SK-N-SH (cell line): ENCODE data around the gene CYP26A1. TPM values are rescaled to one million over a fixed set of nuclear protein-coding genes. Genes with fewer than 3 reads are reported as not detected.

ENCODE experiments used
- CTCF ChIA-PET: fragments of 300-600, 350-600 bp; formaldehyde crosslinking; extraction: SDS; loops from one replicate; lab custom pipeline; 2021; lab: Yijun Ruan, JAX
- POLR2A ChIA-PET: fragments of 350-600 bp; sonication (Branson Sonifier 250); formaldehyde crosslinking; extraction: SDS; loops from one replicate; lab custom pipeline; 2020; ENCODE audit warnings: antibody characterized with exemption, inconsistent platforms; lab: Yijun Ruan, JAX
- DNase-seq: peaks from one replicate; pipeline ENCODE4 v3.0.0; 2012
- H2AFZ ChIP-seq: fragments of 200-600 bp; sonication (generic); 2 replicates; pipeline ENCODE4 v1.8.1; 2016; ENCODE audit warnings: antibody characterized with exemption, mild to moderate bottlenecking, low read depth
- H3F3A ChIP-seq: fragments of 200-600 bp; sonication (generic); replicated peaks from 2 replicates; pipeline ENCODE3; 2016; ENCODE audit warnings: antibody characterized with exemption, mild to moderate bottlenecking; ENCODE audit not compliant: insufficient read depth
- H3K27ac ChIP-seq, 2 experiments: fragments of 200-500 bp in 1 of 2; fragments of 200-600 bp in 1 of 2; sonication (Bioruptor generic) in 1 of 2; sonication (generic), shearing (Covaris generic) in 1 of 2; 2 replicates each; pipeline versions ENCODE4 v1.5.1 to v1.6.1; 2014 to 2016; ENCODE audit warnings: low read depth in 2 of 2, inconsistent platforms in 1 of 2, low read length in 1 of 2, mild to moderate bottlenecking in 1 of 2, mixed read lengths in 1 of 2
- H3K27me3 ChIP-seq: fragments of 200-600 bp; sonication (generic), shearing (Covaris generic); 2 replicates; pipeline ENCODE4 v1.6.1; 2016; ENCODE audit warnings: mixed run types; ENCODE audit not compliant: insufficient read depth
- H3K36me3 ChIP-seq, 2 experiments: fragments of 200-500 bp in 1 of 2; fragments of 200-600 bp in 1 of 2; sonication (Bioruptor generic) in 1 of 2; sonication (generic) in 1 of 2; replicated peaks in 1 of 2; 2 replicates each; pipeline versions ENCODE3 to v1.5.1; 2014 to 2016; ENCODE audit warnings: low read length in 1 of 2, mild to moderate bottlenecking in 1 of 2; ENCODE audit not compliant: insufficient read depth in 2 of 2, control insufficient read depth in 1 of 2
- H3K4me1 ChIP-seq, 2 experiments: fragments of 200-500 bp in 1 of 2; fragments of 200-600 bp in 1 of 2; sonication (Bioruptor generic) in 1 of 2; sonication (generic), shearing (Covaris generic) in 1 of 2; 2 replicates each; pipeline versions ENCODE4 v1.5.1 to v1.6.1; 2014 to 2016; ENCODE audit warnings: low read depth in 1 of 2, low read length in 1 of 2, mixed run types in 1 of 2; ENCODE audit not compliant: insufficient read depth in 2 of 2, control insufficient read depth in 1 of 2
- H3K4me2 ChIP-seq: fragments of 200-600 bp; sonication (generic), shearing (Covaris generic); 2 replicates; pipeline ENCODE4 v1.6.1; 2017; ENCODE audit warnings: mixed run types
- H3K4me3 ChIP-seq, 2 experiments: fragments of 200-500 bp in 1 of 2; fragments of 200-600 bp in 1 of 2; sonication (Bioruptor generic) in 1 of 2; sonication (generic), shearing (Covaris generic) in 1 of 2; 2 replicates each; pipeline versions ENCODE4 v1.5.1 to v1.8.1; 2014 to 2016; ENCODE audit warnings: low read depth in 2 of 2, inconsistent platforms in 1 of 2, low read length in 1 of 2, mild to moderate bottlenecking in 1 of 2, mixed read lengths in 1 of 2, moderate library complexity in 1 of 2
- H3K79me2 ChIP-seq: fragments of 200-600 bp; sonication (generic); 2 replicates; pipeline ENCODE4 v1.8.1; 2017; ENCODE audit warnings: mild to moderate bottlenecking; ENCODE audit not compliant: insufficient read depth
- H3K9ac ChIP-seq: fragments of 200-600 bp; sonication (generic); 2 replicates; pipeline ENCODE4 v1.6.1; 2017; ENCODE audit warnings: mixed run types
- H3K9me2 ChIP-seq: fragments of 200-600 bp; sonication (generic); 2 replicates; pipeline ENCODE4 v1.6.1; 2017; ENCODE audit warnings: mixed run types
- H3K9me3 ChIP-seq: fragments of 200-600 bp; sonication (generic); 2 replicates; pipeline ENCODE4 v1.6.1; 2017; ENCODE audit warnings: mixed run types, mild to moderate bottlenecking, moderate library complexity
- H4K20me1 ChIP-seq: fragments of 200-600 bp; sonication (generic); 2 replicates; pipeline ENCODE4 v1.6.1; 2017; ENCODE audit warnings: mild to moderate bottlenecking, mixed run types; ENCODE audit not compliant: insufficient read depth
- CHD2 ChIP-seq: fragments of 150-350 bp; IDR thresholded peaks from 2 replicates; pipeline ENCODE4 v1.6.1; 2018; ENCODE audit warnings: low read length; ENCODE audit not compliant: partially characterized antibody
- EP300 ChIP-seq, 2 experiments: IDR thresholded peaks; 2 replicates each; pipeline versions ENCODE4 v1.4.0 to v1.6.1; 2012; ENCODE audit warnings: borderline replicate concordance in 1 of 2, low read depth in 1 of 2, low read length in 1 of 2
- FOXJ3 ChIP-seq: sonication (generic); formaldehyde crosslinking; IDR thresholded peaks from 2 replicates; pipeline ENCODE4 v1.5.1; 2020; ENCODE audit warnings: mild to moderate bottlenecking, missing genetic modification reagents
- FOXM1 ChIP-seq: IDR thresholded peaks from 2 replicates; pipeline ENCODE4 v1.4.0; 2012; ENCODE audit warnings: low read depth, mild to moderate bottlenecking
- GABPA ChIP-seq: IDR thresholded peaks from 2 replicates; pipeline ENCODE4 v1.4.0; 2012; ENCODE audit warnings: low read depth, mild to moderate bottlenecking
- MXI1 ChIP-seq: IDR thresholded peaks from 2 replicates; pipeline ENCODE4 v1.6.1; 2012; ENCODE audit warnings: mild to moderate bottlenecking, low read depth, low read length, improper control_type of control experiment
- RCOR1 ChIP-seq: fragments of 150-350 bp; IDR thresholded peaks from 2 replicates; pipeline ENCODE4 v1.6.1; 2017; ENCODE audit warnings: antibody characterized with exemption, low read length
- RXRA ChIP-seq: IDR thresholded peaks from 2 replicates; pipeline ENCODE4 v1.4.0; 2012; ENCODE audit warnings: low read depth, mild to moderate bottlenecking, borderline replicate concordance
- SMC3 ChIP-seq: IDR thresholded peaks from 2 replicates; pipeline ENCODE4 v1.6.1; 2012; ENCODE audit warnings: low read depth, low read length, improper control_type of control experiment
- TAF1 ChIP-seq: IDR thresholded peaks from 2 replicates; pipeline ENCODE4 v1.6.1; 2012; ENCODE audit warnings: low read depth, mild to moderate bottlenecking, low read length, moderate library complexity, borderline replicate concordance
- TCF12 ChIP-seq: IDR thresholded peaks from 2 replicates; pipeline ENCODE4 v1.4.0; 2012
- TEAD4 ChIP-seq: IDR thresholded peaks from 2 replicates; pipeline ENCODE4 v1.4.0; 2012; ENCODE audit warnings: mild to moderate bottlenecking, borderline replicate concordance; ENCODE audit not compliant: insufficient read depth
- WGBS: methylation state at CpG from one replicate; pipeline ENCODE4 v1.1.6; 2017; ENCODE audit warnings: low lambda C conversion rate; 5-methylcytosine and 5-hydroxymethylcytosine counted together
- polyA plus RNA-seq, 3 experiments: library from polyadenylated mRNA; depleted of rRNA; stranded (reverse); fragments of >200 nt; gene quantifications; 2 replicates each; pipeline ENCODE4 v1.2.3, GENCODE V29; 2012
- TF ChIP-seq, protein P1 (sequence below): fragments of 200-600 bp; sonication (generic); IDR thresholded peaks from 2 replicates; pipeline ENCODE4 v1.6.1; 2017; ENCODE audit warnings: antibody characterized with exemption, mild to moderate bottlenecking, moderate library complexity
- TF ChIP-seq, protein P2 (sequence below): IDR thresholded peaks from 2 replicates; pipeline ENCODE4 v1.4.0; 2012; ENCODE audit warnings: low read depth
- TF ChIP-seq, protein P3 (sequence below): IDR thresholded peaks from 2 replicates; pipeline ENCODE4; 2012

The CYP26A1 gene
- polyA plus RNA-seq, 1 of the 3 experiments (the other 2 are of a cell fraction): not detected

DNA sequence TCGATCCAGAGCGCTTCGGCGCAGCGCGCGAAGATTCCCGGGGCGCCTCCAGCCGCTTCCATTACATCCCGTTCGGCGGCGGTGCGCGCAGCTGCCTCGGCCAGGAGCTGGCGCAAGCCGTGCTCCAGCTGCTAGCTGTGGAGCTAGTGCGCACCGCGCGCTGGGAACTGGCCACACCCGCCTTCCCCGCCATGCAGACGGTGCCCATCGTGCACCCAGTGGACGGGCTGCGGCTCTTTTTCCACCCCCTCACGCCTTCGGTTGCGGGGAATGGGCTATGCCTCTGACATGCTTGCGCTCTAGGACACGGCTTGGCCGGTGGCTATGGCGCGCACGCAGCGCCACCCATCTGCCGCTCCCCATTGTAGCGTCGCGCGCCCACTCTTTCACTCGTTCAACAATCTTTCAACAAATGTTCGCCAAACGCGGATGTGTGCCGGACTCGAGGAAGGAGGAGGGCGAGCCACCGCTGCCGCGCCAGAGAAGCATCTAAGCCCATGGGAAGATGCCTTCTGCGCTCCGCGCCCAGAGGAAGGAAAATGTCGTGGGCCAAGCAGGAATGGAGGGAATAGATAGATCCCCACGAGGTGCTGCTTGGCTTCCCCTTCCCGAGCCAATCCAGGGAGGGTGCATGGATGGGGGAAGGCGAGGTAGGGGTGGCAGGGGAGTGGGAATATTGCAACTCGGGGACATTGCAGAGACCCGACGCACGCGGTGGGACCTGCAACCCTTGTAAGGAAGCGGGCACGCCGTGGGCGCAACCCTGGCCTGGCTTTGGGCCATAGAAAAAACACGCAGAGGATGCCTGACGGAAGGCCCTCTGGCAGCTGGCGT, 5.1 kb upstream of the CYP26A1 start:
- DNase-seq: peak; percentile 71
- Histone ChIP-seq H3K9me2 (no peaks in the 10 kb centered on the region), H3K4me3 (peak overlapping the region in 1 of 2 experiments; percentile 35), H3K4me2 (peak overlapping the region; percentile 73), H3K27ac (no peak overlapping the region)
- CTCF ChIA-PET: interaction anchor here (0.9 to 8.4 kb wide), 9 partner anchors 9 to 284 kb away, joined by 3 to 69 read pairs (median 4); no protein-coding TSS in a partner anchor
- TF ChIP-seq GABPA: no peak
- TF ChIP-seq, protein P1, sequence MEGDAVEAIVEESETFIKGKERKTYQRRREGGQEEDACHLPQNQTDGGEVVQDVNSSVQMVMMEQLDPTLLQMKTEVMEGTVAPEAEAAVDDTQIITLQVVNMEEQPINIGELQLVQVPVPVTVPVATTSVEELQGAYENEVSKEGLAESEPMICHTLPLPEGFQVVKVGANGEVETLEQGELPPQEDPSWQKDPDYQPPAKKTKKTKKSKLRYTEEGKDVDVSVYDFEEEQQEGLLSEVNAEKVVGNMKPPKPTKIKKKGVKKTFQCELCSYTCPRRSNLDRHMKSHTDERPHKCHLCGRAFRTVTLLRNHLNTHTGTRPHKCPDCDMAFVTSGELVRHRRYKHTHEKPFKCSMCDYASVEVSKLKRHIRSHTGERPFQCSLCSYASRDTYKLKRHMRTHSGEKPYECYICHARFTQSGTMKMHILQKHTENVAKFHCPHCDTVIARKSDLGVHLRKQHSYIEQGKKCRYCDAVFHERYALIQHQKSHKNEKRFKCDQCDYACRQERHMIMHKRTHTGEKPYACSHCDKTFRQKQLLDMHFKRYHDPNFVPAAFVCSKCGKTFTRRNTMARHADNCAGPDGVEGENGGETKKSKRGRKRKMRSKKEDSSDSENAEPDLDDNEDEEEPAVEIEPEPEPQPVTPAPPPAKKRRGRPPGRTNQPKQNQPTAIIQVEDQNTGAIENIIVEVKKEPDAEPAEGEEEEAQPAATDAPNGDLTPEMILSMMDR: 0 out of 2 replicates have a peak, but pooled peaks have one; percentile 18
- TF ChIP-seq, all 33 proteins: peak for 1
- Histone ChIP-seq H3F3A (no peaks in the 10 kb centered on the region), H4K20me1 (no peaks in the 10 kb centered on the region), H2AFZ (no peak overlapping the region), H3K4me1 (peaks cover 0 to 32% of the 10 kb centered on the region in 2 experiments; a peak in 1 of 4 replicates), H3K9me3 (no peaks in the 10 kb centered on the region), H3K9ac (no peak overlapping the region), H3K36me3 (no peaks in the 10 kb centered on the region), H3K79me2 (no peaks in the 10 kb centered on the region), H3K27me3 (peaks cover 59% of the 10 kb centered on the region)
- WGBS: 17% methylated on average over 59 of the region's 73 CpGs
- POLR2A ChIA-PET: no interaction called here

DNA sequence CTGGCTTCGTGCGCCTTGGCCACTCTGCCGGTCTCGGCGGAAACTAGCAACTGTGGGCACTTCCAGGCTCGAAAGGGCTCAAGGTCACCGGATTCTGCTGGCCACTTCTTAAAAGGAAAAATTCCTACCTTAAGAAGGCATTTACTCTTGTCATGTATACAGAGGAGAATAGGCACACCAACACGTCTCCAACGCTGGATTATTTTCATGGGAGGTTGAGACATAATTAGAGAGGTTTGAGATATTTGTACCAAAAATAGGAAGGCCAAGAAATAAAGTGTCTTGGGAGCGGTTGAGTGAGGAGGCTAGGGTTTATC, 4.5 kb upstream of the CYP26A1 start:
- POLR2A ChIA-PET: no interaction called here
- H4K20me1 ChIP-seq: no peaks in the 10 kb centered on the region
- TF ChIP-seq CHD2 (no peak), FOXM1 (no peak), TEAD4 (no peak), RXRA (no peak), FOXJ3 (CRISPR knock-in tag) (no peak), EP300 (IDR thresholded peaks at IDR 0.05; ENCODE audit: borderline replicate concordance in 1 of 2, low read depth in 1 of 2, low read length in 1 of 2) (no peak), GABPA (no peak), MXI1 (no peak), TCF12 (no peak), RCOR1 (no peak), SMC3 (no peak), TAF1 (no peak)
- TF ChIP-seq, protein P2, sequence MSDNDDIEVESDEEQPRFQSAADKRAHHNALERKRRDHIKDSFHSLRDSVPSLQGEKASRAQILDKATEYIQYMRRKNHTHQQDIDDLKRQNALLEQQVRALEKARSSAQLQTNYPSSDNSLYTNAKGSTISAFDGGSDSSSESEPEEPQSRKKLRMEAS: no peak
- TF ChIP-seq, protein P3, sequence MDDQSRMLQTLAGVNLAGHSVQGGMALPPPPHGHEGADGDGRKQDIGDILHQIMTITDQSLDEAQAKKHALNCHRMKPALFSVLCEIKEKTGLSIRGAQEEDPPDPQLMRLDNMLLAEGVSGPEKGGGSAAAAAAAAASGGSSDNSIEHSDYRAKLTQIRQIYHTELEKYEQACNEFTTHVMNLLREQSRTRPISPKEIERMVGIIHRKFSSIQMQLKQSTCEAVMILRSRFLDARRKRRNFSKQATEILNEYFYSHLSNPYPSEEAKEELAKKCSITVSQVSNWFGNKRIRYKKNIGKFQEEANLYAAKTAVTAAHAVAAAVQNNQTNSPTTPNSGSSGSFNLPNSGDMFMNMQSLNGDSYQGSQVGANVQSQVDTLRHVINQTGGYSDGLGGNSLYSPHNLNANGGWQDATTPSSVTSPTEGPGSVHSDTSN: no peak
- TF ChIP-seq, all 33 proteins: peak for 0
- no peak for DNase-seq
- Histone ChIP-seq H3K9me2 (no peaks in the 10 kb centered on the region), H3K79me2 (no peaks in the 10 kb centered on the region), H3K9me3 (no peaks in the 10 kb centered on the region), H3K4me1 (peaks cover 0 to 37% of the 10 kb centered on the region in 2 experiments; a peak in 1 of 4 replicates), H3K27ac (no peak overlapping the region), H3K4me3 (no peak overlapping the region; a peak in 1 of 4 replicates), H3F3A (no peaks in the 10 kb centered on the region), H3K27me3 (peaks cover 63% of the 10 kb centered on the region), H3K36me3 (no peaks in the 10 kb centered on the region), H2AFZ (no peak overlapping the region), H3K4me2 (no peak overlapping the region), H3K9ac (no peak overlapping the region)
- 64% methylated on average over 6 of the region's 10 CpGs for WGBS
- CTCF ChIA-PET: interaction anchor here (0.9 to 2.9 kb wide), 5 partner anchors 12 to 284 kb away, joined by 3 to 21 read pairs (median 5); no protein-coding TSS in a partner anchor
